Umbilical cord (tissue), 2 donors: ENCODE measurements around the gene CBL. TPM values are rescaled to one million over a fixed set of nuclear protein-coding genes. Genes with fewer than 3 reads are reported as not detected.
A peak's percentile ranks its signal among the peaks of the same experiment; 100 is the strongest.
"Not testable (repeated sequence)": the region's sequence is repeated elsewhere in the genome, so short reads cannot be mapped to it uniquely, and the experiment has no call there.

Experiments
- DNase-seq: peaks from one replicate; pipeline ENCODE4 v3.0.0-alpha.2; 2015; ENCODE audit warnings: low spot score
- total RNA-seq: library from RNA; depleted of rRNA; stranded (reverse); fragments of >200 nt; gene quantifications from one replicate; pipeline ENCODE4 v1.2.3, GENCODE V29; 2014; ENCODE audit warnings: low replicate concordance; ENCODE audit not compliant: insufficient read depth

Gene CBL
- total RNA-seq, 1 donor from 2014 or later = 11.3 TPM

- DNase-seq = not testable (repeated sequence)
Observed at GRCh38 chr11:119184399-119184798, 21.7 kb upstream of the CBL start.

- no peak for DNase-seq
Observed at GRCh38 chr11:119185981-119186634, 20.0 kb upstream of the CBL start.

- DNase-seq = no peak
Observed at GRCh38 chr11:119187123-119187892, 18.8 kb upstream of the CBL start.

- no peak for DNase-seq
Observed at GRCh38 chr11:119188067-119188466, 18.1 kb upstream of the CBL start.

- DNase-seq = no peak
Observed at GRCh38 chr11:119188887-119189286, 17.3 kb upstream of the CBL start.

GRCh38 chr11:119189393-119189792 is 16.7 kb upstream of the CBL start:
- DNase-seq = no peak

GRCh38 chr11:119190531-119190930 is 15.6 kb upstream of the CBL start:
- no peak for DNase-seq

- not testable (repeated sequence) for DNase-seq
Observed at GRCh38 chr11:119191265-119191664, 14.9 kb upstream of the CBL start.

- no peak for DNase-seq
Observed at GRCh38 chr11:119192111-119192510, 14.0 kb upstream of the CBL start.

- no peak for DNase-seq
Observed at GRCh38 chr11:119193001-119193400, 13.1 kb upstream of the CBL start.

- no peak for DNase-seq
Observed at GRCh38 chr11:119193626-119194025, 12.5 kb upstream of the CBL start.

GRCh38 chr11:119194811-119195440 is 11.2 kb upstream of the CBL start:
- no peak for DNase-seq

- peak; percentile 46 for DNase-seq
Observed at GRCh38 chr11:119195680-119196079, 10.5 kb upstream of the CBL start.

GRCh38 chr11:119196833-119197483 is 9.2 kb upstream of the CBL start:
- DNase-seq = peak; percentile 83

- no peak for DNase-seq
Observed at GRCh38 chr11:119198925-119199324, 7.2 kb upstream of the CBL start.

- not testable (repeated sequence) for DNase-seq
Observed at GRCh38 chr11:119201236-119201635, 4.9 kb upstream of the CBL start.

GRCh38 chr11:119202554-119202953 is 3.6 kb upstream of the CBL start:
- DNase-seq = no peak

GRCh38 chr11:119204066-119204465 is 2.1 kb upstream of the CBL start:
- no peak for DNase-seq

- DNase-seq = peak; percentile 36
Observed at GRCh38 chr11:119205080-119205479, 1.1 kb upstream of the CBL start.

- peak; percentile 40 for DNase-seq
Observed at GRCh38 chr11:119206511-119207414, 624 bp downstream of the CBL start.

GRCh38 chr11:119207415-119207960 is 1.3 kb downstream of the CBL start:
- no peak for DNase-seq
